Right atrium auricular region (tissue), 2 donors: ENCODE measurements around the gene LRBA. TPM values are rescaled to one million over a fixed set of nuclear protein-coding genes. Genes with fewer than 3 reads are reported as not detected.
"Not testable (repeated sequence)": the region's sequence is repeated elsewhere in the genome, so short reads cannot be mapped to it uniquely, and the experiment has no call there.

Experiments used
- DNase-seq: peaks from one replicate; pipeline ENCODE4 v3.0.0-alpha.2; 2019; ENCODE audit warnings: low spot score
- H3K27ac ChIP-seq, 2 donors: fragments of 200-600 bp; sonication (generic); 1 replicate in 1 of 2; 2 replicates in 1 of 2; pipeline ENCODE4 v1.5.1; 2016 to 2019
- H3K27me3 ChIP-seq, 2 donors: fragments of 200-600 bp; sonication (generic); one replicate each; pipeline versions ENCODE4 v1.5.1 to v1.6.0; 2017 to 2019
- H3K36me3 ChIP-seq: fragments of 200-600 bp; sonication (generic); one replicate; pipeline ENCODE4 v1.5.1; 2016
- H3K4me1 ChIP-seq, 2 donors: fragments of 200-600 bp; sonication (generic); one replicate each; pipeline versions ENCODE4 v1.5.1 to v1.6.0; 2017 to 2019
- H3K4me3 ChIP-seq, 2 donors: fragments of 200-600 bp; sonication (generic); 1 replicate in 1 of 2; 2 replicates in 1 of 2; pipeline ENCODE4 v1.5.1; 2017 to 2019; ENCODE audit warnings: mild to moderate bottlenecking in 1 of 2, moderate library complexity in 1 of 2
- H3K9me3 ChIP-seq, 2 donors: fragments of 200-600 bp; sonication (generic); one replicate each; pipeline ENCODE4 v1.5.1; 2019
- total RNA-seq, 2 donors: library from RNA; depleted of rRNA; stranded (reverse); fragments of >200 nt; gene quantifications; one replicate each; pipeline ENCODE4 v1.1.0, GENCODE V29; 2016
- TF ChIP-seq, protein P1 (sequence below), 2 donors: fragments of 200-600 bp; sonication (generic); IDR thresholded peaks; one replicate each; pipeline ENCODE4 v1.5.1; 2019; ENCODE audit warnings: antibody characterized with exemption in 2 of 2

LRBA gene
- total RNA-seq, 2 donors from 2014 or later: 20.8 to 37.7 TPM

DNA sequence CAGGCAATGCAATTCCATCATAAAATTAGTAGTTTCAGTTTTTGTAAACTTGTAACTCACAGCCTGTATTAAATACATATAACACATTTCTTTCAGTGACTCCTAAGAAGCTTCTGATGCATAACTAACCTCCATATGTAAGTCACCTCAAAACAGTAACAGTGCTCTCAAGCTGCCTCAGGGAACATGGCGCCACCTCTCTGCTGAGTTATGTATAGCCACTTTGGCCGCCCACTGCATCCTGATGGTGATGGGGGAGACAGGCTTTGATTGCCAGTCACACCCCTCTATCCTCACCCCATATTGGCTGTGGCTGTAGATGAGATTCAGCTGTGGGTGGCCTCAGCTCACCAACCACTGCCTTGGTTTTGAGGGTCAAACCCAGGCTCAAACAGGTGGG lies 54.3 kb downstream of the LRBA start:
- Histone ChIP-seq H3K9me3 (no peaks in the 10 kb centered on the region), H3K27ac (no peak overlapping the region), H3K36me3 (no peaks in the 10 kb centered on the region), H3K27me3 (no peaks in the 10 kb centered on the region), H3K4me3 (no peak overlapping the region), H3K4me1 (peaks cover 0 to 11% of the 10 kb centered on the region in 2 donors)
- TF ChIP-seq, protein P1, sequence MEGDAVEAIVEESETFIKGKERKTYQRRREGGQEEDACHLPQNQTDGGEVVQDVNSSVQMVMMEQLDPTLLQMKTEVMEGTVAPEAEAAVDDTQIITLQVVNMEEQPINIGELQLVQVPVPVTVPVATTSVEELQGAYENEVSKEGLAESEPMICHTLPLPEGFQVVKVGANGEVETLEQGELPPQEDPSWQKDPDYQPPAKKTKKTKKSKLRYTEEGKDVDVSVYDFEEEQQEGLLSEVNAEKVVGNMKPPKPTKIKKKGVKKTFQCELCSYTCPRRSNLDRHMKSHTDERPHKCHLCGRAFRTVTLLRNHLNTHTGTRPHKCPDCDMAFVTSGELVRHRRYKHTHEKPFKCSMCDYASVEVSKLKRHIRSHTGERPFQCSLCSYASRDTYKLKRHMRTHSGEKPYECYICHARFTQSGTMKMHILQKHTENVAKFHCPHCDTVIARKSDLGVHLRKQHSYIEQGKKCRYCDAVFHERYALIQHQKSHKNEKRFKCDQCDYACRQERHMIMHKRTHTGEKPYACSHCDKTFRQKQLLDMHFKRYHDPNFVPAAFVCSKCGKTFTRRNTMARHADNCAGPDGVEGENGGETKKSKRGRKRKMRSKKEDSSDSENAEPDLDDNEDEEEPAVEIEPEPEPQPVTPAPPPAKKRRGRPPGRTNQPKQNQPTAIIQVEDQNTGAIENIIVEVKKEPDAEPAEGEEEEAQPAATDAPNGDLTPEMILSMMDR (IDR thresholded peaks at IDR 0.05): peak in 1 of 2 donors; percentile 36
- DNase-seq: no peak

DNA sequence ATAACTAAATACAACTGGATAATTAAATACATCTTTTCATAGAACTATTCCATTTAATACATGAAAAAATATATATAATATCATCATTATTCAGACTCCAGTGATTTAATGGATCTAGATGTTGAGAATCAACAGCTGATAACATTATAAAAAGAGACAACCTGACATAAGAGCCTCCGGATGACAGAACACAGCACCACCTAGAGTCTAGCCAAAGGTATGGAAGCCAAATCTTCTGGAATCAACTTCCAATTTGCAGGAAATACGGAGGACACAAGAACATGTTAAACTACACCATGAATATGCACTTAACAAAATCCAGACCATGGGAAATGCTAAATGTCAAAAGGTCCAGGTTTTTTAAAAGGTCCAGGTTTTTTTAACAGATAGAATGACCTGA lies 55.0 kb downstream of the LRBA start:
- TF ChIP-seq, protein P1 (IDR thresholded peaks at IDR 0.05): peak; percentile 33 to 59
- Histone ChIP-seq H3K4me1 (peaks cover 0 to 11% of the 10 kb centered on the region in 2 donors), H3K27ac (no peak overlapping the region), H3K9me3 (no peaks in the 10 kb centered on the region), H3K27me3 (no peaks in the 10 kb centered on the region), H3K4me3 (no peak overlapping the region), H3K36me3 (no peaks in the 10 kb centered on the region)
- no peak for DNase-seq

DNA sequence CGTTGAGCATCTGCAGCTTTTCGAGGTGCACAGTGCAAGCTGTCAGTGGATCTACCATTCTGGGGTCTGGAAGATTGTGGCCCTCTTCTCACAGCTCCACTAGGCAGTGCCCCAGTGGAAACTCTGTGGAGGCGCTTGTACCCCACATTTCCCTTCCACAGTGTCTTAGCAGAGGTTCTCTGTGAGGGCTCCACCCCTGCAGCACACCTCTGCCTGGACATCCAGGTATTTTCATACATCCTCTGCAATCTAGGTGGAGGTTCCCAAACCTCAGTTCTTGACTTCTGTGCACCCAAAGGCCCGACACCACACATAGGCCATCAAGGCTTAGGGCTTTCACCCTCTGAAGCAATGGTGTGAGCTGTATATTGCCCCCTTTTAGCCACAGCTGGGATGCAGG lies 57.1 kb downstream of the LRBA start:
- H3K36me3 ChIP-seq, H3K9me3 ChIP-seq, H3K27me3 ChIP-seq, H3K27ac ChIP-seq, DNase-seq, H3K4me3 ChIP-seq: not testable (repeated sequence)
- H3K4me1 ChIP-seq: peaks cover 0 to 11% of the 10 kb centered on the region in 2 donors

DNA sequence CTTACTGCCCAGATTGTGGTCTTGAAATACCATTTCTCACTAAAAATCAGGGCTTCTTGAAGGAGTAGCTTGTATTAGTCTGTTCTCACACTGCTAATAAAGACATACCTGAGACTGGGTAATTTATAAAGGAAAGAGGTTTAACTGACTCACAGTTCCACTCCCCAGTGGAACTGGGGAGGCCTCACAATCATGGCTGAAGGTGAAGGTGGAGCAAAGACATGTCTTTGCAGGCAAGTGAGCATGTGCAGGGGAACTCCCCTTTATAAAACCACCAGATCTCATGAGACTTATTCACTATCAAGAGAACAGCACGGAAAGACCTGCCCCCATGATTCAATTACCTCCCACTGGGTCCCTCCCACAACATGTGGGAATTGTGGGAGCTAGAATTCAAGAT lies 58.0 kb downstream of the LRBA start:
- H3K9me3 ChIP-seq, H3K27ac ChIP-seq, H3K4me3 ChIP-seq, H3K27me3 ChIP-seq, H3K36me3 ChIP-seq, H3K4me1 ChIP-seq, DNase-seq: not testable (repeated sequence)

DNA sequence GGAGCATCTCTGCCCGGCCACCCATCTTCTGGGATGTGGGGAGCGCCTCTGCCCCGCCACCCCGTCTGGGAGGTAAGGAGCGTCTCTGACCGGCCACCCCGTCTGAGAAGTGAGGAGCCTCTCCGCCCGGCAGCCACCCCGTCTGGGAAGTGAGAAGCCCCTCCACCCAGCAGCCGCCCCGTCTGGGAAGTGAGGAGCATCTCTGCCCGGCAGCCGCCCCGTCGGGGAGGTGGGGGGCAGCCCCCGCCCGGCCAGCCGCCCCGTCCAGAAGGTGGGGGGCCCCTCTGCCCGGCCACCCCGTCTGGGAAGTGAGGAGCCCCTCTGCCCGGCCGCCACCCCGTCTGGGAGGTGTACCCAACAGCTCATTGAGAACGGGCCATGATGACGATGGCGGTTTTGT lies 61.2 kb downstream of the LRBA start:
- H3K9me3 ChIP-seq, DNase-seq, H3K4me1 ChIP-seq, H3K27ac ChIP-seq, H3K4me3 ChIP-seq, H3K36me3 ChIP-seq, H3K27me3 ChIP-seq: not testable (repeated sequence)

DNA sequence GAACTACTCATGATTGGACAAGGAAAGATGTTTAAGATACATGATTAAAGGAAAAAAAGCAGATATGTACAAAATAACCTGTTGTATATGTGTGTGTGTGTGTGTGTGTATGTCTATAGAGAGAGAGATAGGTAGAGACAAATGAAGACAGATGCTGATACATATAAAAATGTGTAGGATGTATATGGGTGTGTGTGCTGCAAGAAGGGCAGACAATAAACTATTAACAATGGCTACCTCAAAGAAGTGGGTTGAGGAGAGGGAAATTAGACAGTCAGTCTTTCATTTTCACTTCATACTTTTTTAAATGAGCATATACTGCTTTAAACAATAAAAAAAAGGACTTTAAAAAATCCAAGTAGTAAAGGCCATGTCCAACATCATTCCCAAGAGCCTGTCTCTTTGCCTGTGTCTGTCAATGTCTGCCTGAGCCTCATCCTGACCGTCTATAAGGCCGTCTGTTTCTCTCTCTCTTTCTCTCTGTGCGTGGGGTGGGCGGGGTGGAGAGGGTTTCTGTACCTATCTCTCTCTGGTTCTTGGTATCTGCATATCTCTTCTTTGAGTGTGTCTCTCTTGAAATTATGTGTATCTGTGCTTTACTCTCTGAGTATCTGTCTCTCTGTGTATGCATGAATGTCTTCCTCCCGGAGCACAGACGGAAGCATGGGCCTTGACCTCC lies 62.8 kb downstream of the LRBA start:
- H3K4me3 ChIP-seq: no peak overlapping the region
- no peaks in the 10 kb centered on the region for H3K36me3 ChIP-seq
- no peak for DNase-seq
- H3K4me1 ChIP-seq: peaks cover 0 to 9% of the 10 kb centered on the region in 2 donors
- H3K9me3 ChIP-seq: no peaks in the 10 kb centered on the region
- no peak overlapping the region for H3K27ac ChIP-seq
- TF ChIP-seq, protein P1 (IDR thresholded peaks at IDR 0.05): no peak
- H3K27me3 ChIP-seq: no peaks in the 10 kb centered on the region

DNA sequence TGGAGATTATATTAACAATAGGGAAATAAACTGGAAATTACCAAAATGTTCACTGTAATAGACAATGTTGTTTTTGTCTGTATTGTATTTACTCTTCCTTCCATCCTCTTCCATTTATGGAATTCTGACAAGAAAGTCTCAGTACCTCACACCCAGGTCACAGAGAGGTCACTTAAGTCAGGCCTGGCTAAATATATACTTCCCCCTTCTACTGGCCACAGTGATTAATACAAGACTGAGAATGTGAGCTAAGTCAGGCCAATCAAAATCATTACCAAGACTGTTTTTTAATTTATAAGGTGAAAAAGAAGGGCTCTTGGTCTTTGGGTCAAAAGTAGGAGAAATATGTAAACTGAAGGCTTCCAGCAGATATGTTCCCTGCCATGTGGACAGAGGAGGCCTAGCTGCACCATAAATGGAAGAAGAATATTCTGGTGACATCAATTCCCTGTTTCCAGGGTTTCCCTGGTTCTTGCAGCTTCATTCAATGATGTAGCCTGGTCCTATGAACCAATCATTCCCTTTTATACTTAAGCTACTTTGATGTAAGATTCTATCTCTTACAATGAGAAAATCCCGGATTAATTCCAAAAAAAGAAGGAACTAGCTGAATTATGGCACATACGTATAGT lies 64.3 kb downstream of the LRBA start:
- H3K36me3 ChIP-seq: no peaks in the 10 kb centered on the region
- H3K9me3 ChIP-seq: no peaks in the 10 kb centered on the region
- TF ChIP-seq, protein P1 (IDR thresholded peaks at IDR 0.05): no peak
- H3K4me1 ChIP-seq: peaks cover 0 to 9% of the 10 kb centered on the region in 2 donors
- H3K4me3 ChIP-seq: no peak overlapping the region
- no peaks in the 10 kb centered on the region for H3K27me3 ChIP-seq
- H3K27ac ChIP-seq: no peak overlapping the region
- no peak for DNase-seq
